Posterior vena cava (tissue), 2 donors: ENCODE data around the gene CCDC87. TPM values are rescaled to one million over a fixed set of nuclear protein-coding genes. Genes with fewer than 3 reads are reported as not detected.
"Not testable (repeated sequence)": the region's sequence is repeated elsewhere in the genome, so short reads cannot be mapped to it uniquely, and the experiment has no call there.

Experiments
- DNase-seq: peaks from one replicate; pipeline ENCODE4 v3.0.0-alpha.2; 2020; ENCODE audit warnings: low spot score
- intact Hi-C, 2 donors: fragments of 100-400 bp; cut with DNase I; formaldehyde crosslinking; loops; one replicate each; pipeline versions ENCODE4 v1.14.1 to v1.14.2; 2022 to 2023
- total RNA-seq, 2 donors: library from RNA; stranded (reverse); fragmentation: NEBNext Ultra II Directional; extraction: Animal tissue kit (Norgen Biotek cat#: 25700); gene quantifications; one replicate each; pipeline ENCODE4 v1.2.1, GENCODE V29; 2021
- donor health status: DM: yes; HTN: yes; CAD: no.
- donor health status: DM: yes; HTN: yes; CAD: no.

Gene CCDC87
- total RNA-seq, 2 donors from 2014 or later: 0.24 to 0.46 TPM

GRCh38 chr11:66561178-66561974 is 31.5 kb downstream of the CCDC87 start:
- no peak for DNase-seq
- intact Hi-C loops: no loop called here

DNA sequence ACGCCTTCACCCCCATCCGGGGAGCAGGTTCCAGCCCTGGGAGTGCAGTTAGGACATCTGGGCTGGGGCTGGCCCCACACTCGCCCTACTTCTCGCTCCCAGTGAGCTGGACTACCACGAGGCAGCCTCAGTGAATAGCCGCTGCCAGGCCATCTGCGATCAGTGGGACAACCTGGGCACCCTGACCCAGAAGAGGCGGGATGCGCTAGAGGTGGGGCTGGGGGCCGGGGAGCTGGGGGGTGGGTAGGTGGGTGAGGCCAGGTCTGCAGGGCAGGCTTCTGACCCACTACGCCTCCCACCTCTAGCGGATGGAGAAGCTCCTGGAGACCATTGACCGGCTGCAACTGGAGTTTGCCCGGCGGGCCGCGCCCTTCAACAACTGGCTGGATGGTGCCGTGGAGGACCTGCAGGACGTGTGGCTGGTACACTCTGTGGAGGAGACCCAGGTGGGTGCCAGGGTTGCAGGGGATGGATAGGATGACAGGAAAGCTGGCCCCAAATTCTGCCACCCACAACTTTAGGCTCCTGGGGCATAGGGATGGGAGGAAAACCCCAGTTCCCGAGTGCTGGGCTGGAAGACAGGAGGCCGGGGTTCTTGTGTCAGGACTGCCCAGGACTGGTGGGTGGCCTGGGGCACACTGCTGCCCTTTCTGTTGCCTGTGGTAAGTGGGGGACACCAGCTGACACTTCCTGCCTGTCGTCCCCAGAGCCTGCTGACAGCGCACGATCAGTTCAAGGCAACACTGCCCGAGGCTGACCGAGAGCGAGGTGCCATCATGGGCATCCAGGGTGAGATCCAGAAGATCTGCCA is 32.8 kb downstream of the CCDC87 start:
- DNase-seq: no peak
- intact Hi-C loops: loop anchor here in 1 of 2 donors (2.0 kb wide), 1 partner anchor 43 kb away; no protein-coding TSS in a partner anchor

DNA sequence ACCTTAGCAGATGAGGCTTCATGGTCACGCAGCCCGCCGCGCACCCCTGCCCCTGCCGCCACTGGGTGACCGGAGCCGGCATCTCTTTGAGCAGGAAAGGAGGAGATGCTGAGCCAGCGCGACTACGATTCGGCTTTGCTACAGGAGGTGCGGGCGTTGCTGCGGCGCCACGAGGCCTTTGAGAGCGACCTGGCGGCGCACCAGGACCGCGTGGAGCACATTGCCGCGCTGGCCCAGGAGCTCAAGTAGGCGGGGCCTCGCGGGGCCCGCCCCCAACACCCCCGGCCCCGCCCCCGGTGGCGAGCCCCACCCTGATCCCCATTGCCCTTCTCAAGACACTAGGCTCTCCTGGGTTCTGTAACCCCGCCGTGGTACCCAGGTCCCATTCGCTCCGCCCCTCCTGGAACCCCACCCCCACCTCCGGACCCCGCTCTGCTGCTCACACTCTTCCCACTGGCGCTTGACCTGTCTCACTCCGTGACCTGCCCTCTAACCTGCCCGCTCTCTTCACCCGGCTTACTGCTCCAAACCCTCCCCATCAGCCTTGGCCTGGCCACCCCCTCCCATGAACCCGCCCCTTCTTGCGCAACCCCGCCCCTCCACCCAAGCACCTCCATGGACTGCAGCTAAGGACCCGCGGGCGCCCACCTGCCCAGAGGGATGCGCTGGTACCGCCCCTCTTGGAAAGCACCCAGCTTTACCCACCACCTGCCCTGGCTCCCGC is 33.6 kb downstream of the CCDC87 start:
- peak; percentile 80 for DNase-seq
- intact Hi-C loops: loop anchor here in 1 of 2 donors (2.0 kb wide), 1 partner anchor 43 kb away; no protein-coding TSS in a partner anchor

- intact Hi-C loops: loop anchor here in 1 of 2 donors (2.0 kb wide), 1 partner anchor 45 kb away; no protein-coding TSS in a partner anchor
Measured at GRCh38 chr11:66557733-66558326, 35.0 kb downstream of the CCDC87 start.

DNA sequence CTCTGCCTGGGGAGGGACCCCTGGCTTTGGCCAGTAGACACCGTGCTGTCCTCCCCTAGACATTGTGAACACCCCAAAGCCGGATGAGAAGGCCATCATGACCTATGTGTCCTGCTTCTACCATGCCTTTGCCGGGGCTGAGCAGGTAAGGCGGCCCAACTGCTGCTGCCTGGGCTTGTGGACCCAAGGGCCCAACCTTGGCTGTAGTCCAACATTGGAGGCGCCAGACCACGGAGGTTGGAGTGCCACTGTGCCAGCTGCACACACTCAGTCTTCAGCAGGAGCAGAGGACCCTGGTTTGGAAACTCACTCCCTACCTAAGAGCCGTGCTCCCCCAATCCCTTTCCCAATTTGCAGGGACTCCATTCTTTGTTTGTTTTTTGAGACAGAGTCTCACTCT is 36.8 kb downstream of the CCDC87 start:
- intact Hi-C loops: no loop called here
- no peak for DNase-seq

More at GRCh38 chr11:66557733-66558326, 35.0 kb downstream of the CCDC87 start:
- DNase-seq: peak; percentile 80

GRCh38 chr11:66555416-66555815 is 37.4 kb downstream of the CCDC87 start:
- intact Hi-C loops: no loop called here
- no peak for DNase-seq

DNA sequence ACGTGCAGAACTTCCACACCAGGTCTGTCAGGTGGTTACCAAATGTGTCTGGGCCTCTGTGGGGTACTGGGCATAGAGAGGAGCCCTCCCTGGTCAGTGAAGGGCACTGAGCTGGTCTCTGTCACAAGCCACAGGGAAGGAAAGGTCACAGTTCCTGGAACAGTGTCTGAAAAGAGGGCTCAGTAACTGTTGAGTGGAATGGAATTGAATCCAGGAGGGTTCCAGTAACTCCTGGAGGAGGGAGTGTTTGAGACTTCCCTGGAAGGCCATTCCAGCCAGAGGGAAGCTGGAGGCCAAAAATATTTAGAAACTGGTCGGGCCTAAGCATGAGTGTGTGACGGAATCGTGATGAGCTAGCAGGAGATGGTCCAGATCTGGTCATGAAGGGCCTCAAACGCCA is 38.3 kb downstream of the CCDC87 start:
- no peak for DNase-seq
- intact Hi-C loops: no loop called here

GRCh38 chr11:66550887-66551286 is 42.0 kb downstream of the CCDC87 start:
- no peak for DNase-seq
- intact Hi-C loops: no loop called here

GRCh38 chr11:66549696-66550095 is 43.2 kb downstream of the CCDC87 start:
- intact Hi-C loops: no loop called here
- DNase-seq: no peak

GRCh38 chr11:66548774-66549630 is 43.9 kb downstream of the CCDC87 start:
- intact Hi-C loops: no loop called here
- no peak for DNase-seq

- intact Hi-C loops: no loop called here
- no peak for DNase-seq
Measured at GRCh38 chr11:66548041-66548440, 44.8 kb downstream of the CCDC87 start.

DNA sequence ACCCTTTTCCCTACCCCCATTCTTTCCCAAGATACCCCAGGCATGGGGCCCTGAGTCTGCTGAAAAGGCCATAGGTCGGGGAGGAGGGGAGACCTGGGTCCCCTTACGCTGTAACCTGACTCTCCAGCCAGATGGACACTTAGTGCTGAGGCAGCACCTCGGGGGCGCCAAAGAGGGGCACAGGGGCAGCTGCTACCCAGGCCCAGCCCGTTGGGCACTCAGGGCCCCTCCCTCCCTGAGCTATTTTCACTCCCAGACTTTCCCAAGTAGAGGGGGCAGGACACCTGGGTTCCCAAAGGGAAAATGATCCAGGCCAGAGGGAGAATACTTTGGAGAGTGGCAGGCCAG is 45.2 kb downstream of the CCDC87 start:
- no peak for DNase-seq
- intact Hi-C loops: no loop called here

GRCh38 chr11:66546966-66547661 is 45.7 kb downstream of the CCDC87 start:
- no peak for DNase-seq
- intact Hi-C loops: no loop called here

- intact Hi-C loops: no loop called here
- no peak for DNase-seq
Measured at GRCh38 chr11:66546368-66546965, 46.4 kb downstream of the CCDC87 start, which contains the start of gene ACTN3. ACTN3 (plus strand) TSS chr11:66546903; CDS start chr11:66546938, 35 bp downstream.

GRCh38 chr11:66545701-66546367 is 47.0 kb downstream of the CCDC87 start, which contains the start of gene ZDHHC24:
ZDHHC24 (minus strand) TSS chr11:66546048; CDS start chr11:66546003, 45 bp downstream.
- intact Hi-C loops: no loop called here
- peak; percentile 99 for DNase-seq

DNA sequence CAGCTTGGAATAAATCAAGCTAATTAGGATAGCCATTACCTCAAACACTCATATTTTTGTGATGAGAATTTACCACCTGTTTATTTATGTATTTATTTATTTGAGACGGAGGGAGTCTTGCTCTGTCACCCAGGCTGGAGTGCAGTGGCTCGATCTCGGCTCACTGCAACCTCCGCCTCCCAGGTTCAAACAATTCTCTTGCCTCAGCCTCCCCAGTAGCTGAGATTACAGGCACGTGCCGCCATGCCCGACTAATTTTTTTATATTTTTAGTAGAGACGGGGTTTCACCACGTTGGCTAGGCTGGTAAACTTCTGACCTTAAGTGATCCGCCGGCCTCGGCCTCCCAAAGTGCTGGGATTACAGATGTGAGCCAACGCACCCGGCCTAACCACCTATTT is 47.9 kb downstream of the CCDC87 start:
- intact Hi-C loops, DNase-seq: not testable (repeated sequence)
